DND-41 (cell line): ENCODE data around the gene KRTCAP2.
"Not testable (repeated sequence)": the region's sequence is repeated elsewhere in the genome, so short reads cannot be mapped to it uniquely, and the experiment has no call there.

Experiments used
- ATAC-seq: fragments of 200-7000 bp; cut with Tn5 transposase; 3 replicates; pipeline ENCODE4 v1.9.1; 2021; ENCODE audit warnings: low read depth; ENCODE audit not compliant: insufficient read depth
- DNase-seq: peaks from one replicate; pipeline ENCODE4 v3.0.0-alpha.2; 2020
- H2AFZ ChIP-seq: 2 replicates; pipeline ENCODE4 v1.6.0; 2012; ENCODE audit warnings: low read depth, low read length
- H3K27ac ChIP-seq: 2 replicates; pipeline ENCODE4 v1.5.1; 2012; ENCODE audit warnings: low read length, inconsistent platforms
- H3K27me3 ChIP-seq: fragments of 200-600 bp; sonication (generic); 2 replicates; pipeline ENCODE4 v1.6.0; 2012; ENCODE audit warnings: low read length, mild to moderate bottlenecking, inconsistent platforms; ENCODE audit not compliant: insufficient read depth, poor library complexity
- H3K36me3 ChIP-seq: 2 replicates; pipeline ENCODE4 v1.5.1; 2012; ENCODE audit warnings: low read length, inconsistent platforms; ENCODE audit not compliant: insufficient read depth
- H3K4me1 ChIP-seq: 2 replicates; pipeline ENCODE4 v1.5.1; 2012; ENCODE audit warnings: mild to moderate bottlenecking, low read length; ENCODE audit not compliant: insufficient read depth
- H3K4me2 ChIP-seq: 2 replicates; pipeline ENCODE4 v1.6.0; 2012; ENCODE audit warnings: mild to moderate bottlenecking, moderate library complexity, low read length, inconsistent platforms; ENCODE audit not compliant: insufficient read depth
- H3K4me3 ChIP-seq, 2 experiments: fragments of 200-600 bp in 1 of 2; shearing (Covaris generic) in 1 of 2; 2 replicates each; pipeline ENCODE4 v1.5.1; 2012 to 2016; ENCODE audit warnings: inconsistent platforms in 2 of 2, low read length in 2 of 2, mild to moderate bottlenecking in 2 of 2, low read depth in 1 of 2, moderate library complexity in 1 of 2
- H3K79me2 ChIP-seq: 2 replicates; pipeline ENCODE4 v1.6.0; 2012; ENCODE audit warnings: low read length, inconsistent platforms; ENCODE audit not compliant: insufficient read depth
- H3K9ac ChIP-seq: 2 replicates; pipeline ENCODE4 v1.6.0; 2012; ENCODE audit warnings: low read depth, mild to moderate bottlenecking, inconsistent platforms, low read length, moderate library complexity
- H3K9me3 ChIP-seq: 2 replicates; pipeline ENCODE4 v1.5.1; 2012; ENCODE audit warnings: low read length, moderate library complexity, mild to moderate bottlenecking, inconsistent platforms; ENCODE audit not compliant: insufficient read depth, severe bottlenecking
- H4K20me1 ChIP-seq: 2 replicates; pipeline ENCODE4 v1.6.0; 2012; ENCODE audit warnings: low read length; ENCODE audit not compliant: insufficient read depth
- CTCF ChIP-seq: IDR thresholded peaks from 2 replicates; pipeline ENCODE4 v1.5.1; 2012; ENCODE audit warnings: borderline replicate concordance, low read length, moderate library complexity, mild to moderate bottlenecking; ENCODE audit not compliant: poor library complexity, severe bottlenecking; ENCODE audit errors: extremely low read depth
- EZH2 ChIP-seq: IDR thresholded peaks from 3 replicates; pipeline ENCODE4 v1.6.1; 2012; ENCODE audit warnings: borderline replicate concordance, low read depth, mild to moderate bottlenecking, moderate library complexity, low read length, inconsistent platforms; ENCODE audit not compliant: severe bottlenecking

KRTCAP2 gene

GRCh38 chr1:155192346-155193274 lies 19.5 kb upstream of the KRTCAP2 start:
- H3K9ac ChIP-seq, result peak overlapping the region; percentile 84
- 0 out of 2 replicates have a peak, but pooled peaks cover 3% of the 10 kb centered on the region for H3K36me3 ChIP-seq
- H3K4me1 ChIP-seq, result peaks cover 34% of the 10 kb centered on the region
- no peak for DNase-seq
- ATAC-seq, result no peak
- H3K79me2 ChIP-seq, result 0 out of 2 replicates have a peak, but pooled peaks cover 8% of the 10 kb centered on the region
- peak overlapping the region; percentile 87; the same call in 1 of the 2 replicates for H3K27ac ChIP-seq
- no peak for TF ChIP-seq CTCF
- no peak for TF ChIP-seq EZH2
- peak overlapping the region; percentile 98 for H2AFZ ChIP-seq
- no peaks in the 10 kb centered on the region for H3K9me3 ChIP-seq
- peak overlapping the region; percentile 95 for H3K4me2 ChIP-seq
- no peaks in the 10 kb centered on the region for H3K27me3 ChIP-seq
- H4K20me1 ChIP-seq, result 0 out of 2 replicates have a peak, but pooled peaks cover 5% of the 10 kb centered on the region
- peak overlapping the region in 1 of 2 experiments; percentile 70; a peak in 3 of 4 replicates for H3K4me3 ChIP-seq

DNA sequence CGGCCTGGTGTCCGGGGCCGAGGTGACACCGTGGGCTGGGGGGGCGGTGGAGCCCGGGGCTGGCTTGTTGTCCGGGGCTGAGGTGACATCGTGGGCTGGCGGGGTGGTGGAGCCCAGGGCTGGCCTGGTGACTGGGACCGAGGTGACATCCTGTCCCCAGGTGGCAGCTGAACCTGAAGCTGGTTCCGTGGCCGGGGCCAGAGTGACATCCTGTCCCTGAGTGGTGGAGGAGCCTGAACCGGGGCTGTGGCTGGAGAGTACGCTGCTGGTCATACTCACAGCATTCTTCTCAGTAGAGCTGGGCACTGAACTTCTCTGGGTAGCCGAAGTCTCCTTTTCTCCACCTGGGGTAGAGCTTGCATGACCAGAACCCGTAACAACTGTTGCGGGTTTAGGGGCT lies 18.8 kb upstream of the KRTCAP2 start:
- Histone ChIP-seq H3K27me3 (no peaks in the 10 kb centered on the region), H3K36me3 (0 out of 2 replicates have a peak, but pooled peaks cover 1% of the 10 kb centered on the region), H3K27ac (no peak overlapping the region), H3K9me3 (no peaks in the 10 kb centered on the region), H3K4me2 (no peak overlapping the region), H4K20me1 (0 out of 2 replicates have a peak, but pooled peaks cover 5% of the 10 kb centered on the region), H3K4me1 (peaks cover 34% of the 10 kb centered on the region), H2AFZ (no peak overlapping the region), H3K4me3 (no peak overlapping the region), H3K79me2 (0 out of 2 replicates have a peak, but pooled peaks cover 8% of the 10 kb centered on the region), H3K9ac (no peak overlapping the region)
- no peak for ATAC-seq
- no peak for DNase-seq
- TF ChIP-seq CTCF, result no peak
- TF ChIP-seq EZH2, result no peak

- H3K9me3 ChIP-seq, DNase-seq, ATAC-seq, H3K79me2 ChIP-seq, H3K27ac ChIP-seq, H3K4me3 ChIP-seq, H3K4me2 ChIP-seq, H4K20me1 ChIP-seq, H3K27me3 ChIP-seq, H2AFZ ChIP-seq, H3K36me3 ChIP-seq, H3K9ac ChIP-seq: not testable (repeated sequence)
- H3K4me1 ChIP-seq, result peaks cover 20% of the 10 kb centered on the region
Observed at GRCh38 chr1:155189926-155190325, 16.8 kb upstream of the KRTCAP2 start.

DNA sequence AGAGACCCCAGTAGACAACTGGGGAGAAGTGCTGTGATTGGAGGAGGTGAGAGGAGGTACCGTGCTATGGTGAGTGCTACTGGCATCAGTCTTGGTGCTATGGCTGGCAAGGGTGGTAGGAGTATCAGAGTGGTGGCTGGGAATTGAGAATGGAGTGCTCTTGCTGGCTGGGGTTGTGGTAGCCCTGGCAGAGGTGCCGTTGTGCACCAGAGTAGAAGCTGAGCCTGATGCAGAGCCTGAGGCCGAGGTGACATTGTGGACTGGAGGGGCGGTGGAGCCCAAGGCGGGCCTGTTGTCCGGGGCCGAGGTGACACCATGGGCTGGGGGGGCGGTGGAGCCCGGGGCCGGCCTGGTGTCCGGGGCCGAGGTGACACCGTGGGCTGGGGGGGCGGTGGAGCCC lies 15.2 kb upstream of the KRTCAP2 start:
- H3K9me3 ChIP-seq, result no peaks in the 10 kb centered on the region
- H3K9ac ChIP-seq, result no peak overlapping the region
- peak; percentile 36; the same call in 1 of the 3 replicates for ATAC-seq
- TF ChIP-seq EZH2, result no peak
- no peak for TF ChIP-seq CTCF
- DNase-seq, result no peak
- no peaks in the 10 kb centered on the region for H3K79me2 ChIP-seq
- H3K36me3 ChIP-seq, result no peaks in the 10 kb centered on the region
- no peaks in the 10 kb centered on the region for H3K27me3 ChIP-seq
- H3K4me3 ChIP-seq, result no peak overlapping the region
- no peak overlapping the region for H3K4me2 ChIP-seq
- H3K4me1 ChIP-seq, result peaks cover 7% of the 10 kb centered on the region
- H4K20me1 ChIP-seq, result no peaks in the 10 kb centered on the region
- H3K27ac ChIP-seq, result no peak overlapping the region
- no peak overlapping the region for H2AFZ ChIP-seq
